Liver (tissue), 3 donors: ENCODE data around the gene IDE.

Experiments
- ATF3 ChIP-seq: IDR thresholded peaks from 2 replicates; pipeline ENCODE4 v1.6.1; 2016; ENCODE audit warnings: antibody characterized with exemption
- CTCF ChIP-seq: fragments of 150-350 bp; IDR thresholded peaks from 2 replicates; pipeline ENCODE4 v1.5.1; 2017; ENCODE audit warnings: improper control_type of control experiment, low read depth, low read length; ENCODE audit not compliant: missing input control
- EGR1 ChIP-seq, 2 donors: IDR thresholded peaks; 2 replicates each; pipeline ENCODE4 v1.6.1; 2016 to 2018; ENCODE audit warnings: antibody characterized with exemption in 2 of 2, low read depth in 2 of 2
- FOXA1 ChIP-seq: IDR thresholded peaks from 2 replicates; pipeline ENCODE4 v1.6.1; 2016; ENCODE audit warnings: antibody characterized with exemption
- GABPA ChIP-seq, 2 donors: IDR thresholded peaks in 1 of 2; conservative IDR thresholded peaks in 1 of 2; 2 replicates each; pipeline ENCODE4 v1.6.1; 2016; ENCODE audit warnings: antibody characterized with exemption in 2 of 2, mild to moderate bottlenecking in 1 of 2, moderate library complexity in 1 of 2
- HNF4G ChIP-seq: IDR thresholded peaks from 2 replicates; pipeline ENCODE4 v1.6.1; 2016; ENCODE audit warnings: antibody characterized with exemption
- JUND ChIP-seq, 2 donors: IDR thresholded peaks; 2 replicates each; pipeline ENCODE4 v1.6.1; 2016; ENCODE audit warnings: antibody characterized with exemption in 2 of 2
- MAX ChIP-seq: IDR thresholded peaks from 2 replicates; pipeline ENCODE4 v1.6.1; 2016; ENCODE audit warnings: antibody characterized with exemption
- REST ChIP-seq: IDR thresholded peaks from 2 replicates; pipeline ENCODE4 v1.6.1; 2016; ENCODE audit warnings: antibody characterized with exemption, mild to moderate bottlenecking
- RXRA ChIP-seq, 2 donors: IDR thresholded peaks; 2 replicates each; pipeline ENCODE4 v1.6.1; 2017 to 2018; ENCODE audit warnings: antibody characterized with exemption in 2 of 2, mild to moderate bottlenecking in 1 of 2
- SP1 ChIP-seq: IDR thresholded peaks from 2 replicates; pipeline ENCODE4 v1.6.1; 2018; ENCODE audit warnings: antibody characterized with exemption, mild to moderate bottlenecking
- TAF1 ChIP-seq: conservative IDR thresholded peaks from 2 replicates; pipeline ENCODE4 v1.6.1; 2016; ENCODE audit warnings: antibody characterized with exemption, mild to moderate bottlenecking
- YY1 ChIP-seq: IDR thresholded peaks from 2 replicates; pipeline ENCODE4 v1.6.1; 2016; ENCODE audit warnings: antibody characterized with exemption, mild to moderate bottlenecking
- donor health status: healthy.
- donor health status: healthy.

- no peak for TF ChIP-seq MAX
- no peak for TF ChIP-seq CTCF
- no peak for TF ChIP-seq EGR1 (IDR thresholded peaks at IDR 0.05; ENCODE audit: low read depth in 2 of 2)
- no peak for TF ChIP-seq ATF3
- no peak for TF ChIP-seq YY1
- no peak for TF ChIP-seq REST
- no peak for TF ChIP-seq RXRA (IDR thresholded peaks at IDR 0.05)
- no peak for TF ChIP-seq TAF1
- TF ChIP-seq HNF4G, result no peak
- TF ChIP-seq JUND (IDR thresholded peaks at IDR 0.05), result no peak
- no peak for TF ChIP-seq GABPA (IDR thresholded peaks at IDR 0.05 in 1 of 2, conservative IDR thresholded peaks at IDR 0.05 in 1 of 2)
- no peak for TF ChIP-seq SP1
- no peak for TF ChIP-seq FOXA1
These were observed 45.5 kb upstream of the IDE start for GRCh38 chr10:92619368-92619767.
